ENCODE measurements around the gene ZBTB32. TPM values are rescaled to one million over a fixed set of nuclear protein-coding genes. Genes with fewer than 3 reads are reported as not detected.
A peak's percentile ranks its signal among the peaks of the same experiment; 100 is the strongest.

ZBTB32 gene
- total and polyA plus RNA-seq, 2 experiments from 2014 or later = 0.65 TPM; not detected in 1

- Histone ChIP-seq H4K20me1 (replicated peaks; ENCODE audit: insufficient read depth) (peaks cover 11% of the 10 kb centered on the region), H3K4me1 (ENCODE audit: insufficient read depth) (peaks cover 13% of the 10 kb centered on the region), H2AFZ (no peak overlapping the region), H3K9me2 (ENCODE audit: insufficient read depth) (no peaks in the 10 kb centered on the region), H3K4me3 (no peak overlapping the region), H3K27me3 (ENCODE audit: insufficient read depth) (no peaks in the 10 kb centered on the region), H3K27ac (ENCODE audit: low read depth) (no peak overlapping the region), H3K4me2 (no peak overlapping the region), H3K79me2 (replicated peaks; ENCODE audit: insufficient read depth) (peaks cover 21% of the 10 kb centered on the region), H3F3A (replicated peaks; ENCODE audit: low read depth) (peaks cover 10% of the 10 kb centered on the region; the same call in 1 of the 2 replicates), H3K36me3 (ENCODE audit: insufficient read depth) (peaks cover 16% of the 10 kb centered on the region; the same call in 1 of the 2 replicates)
- Mint-ChIP-seq H3K36me3 (ENCODE audit: low read depth) (peaks cover 50% of the 10 kb centered on the region), H3K27ac (no peak overlapping the region), H3K4me1 (peaks cover 16% of the 10 kb centered on the region), H3K27me3 (ENCODE audit: insufficient read depth, low read depth, poor library complexity) (peaks cover 31% of the 10 kb centered on the region), H3K9me3 (no peaks in the 10 kb centered on the region; the same call in 2 of the 3 replicates), H3K4me3 (no peak overlapping the region)
- DNase-seq (ENCODE audit: low spot score) (no peak), ATAC-seq (no peak)
- no peak for TF ChIP-seq NANOG (IDR thresholded peaks at IDR 0.05; ENCODE audit: borderline replicate concordance)
- TF ChIP-seq EZH2phosphoT487 (IDR thresholded peaks at IDR 0.05; ENCODE audit: unreplicated experiment) = no peak
- no peak for TF ChIP-seq ETS1 (IDR thresholded peaks at IDR 0.05)
- TF ChIP-seq EZH2 (IDR thresholded peaks at IDR 0.05; ENCODE audit: low read depth, unreplicated experiment) = no peak
- TF ChIP-seq, protein P1, sequence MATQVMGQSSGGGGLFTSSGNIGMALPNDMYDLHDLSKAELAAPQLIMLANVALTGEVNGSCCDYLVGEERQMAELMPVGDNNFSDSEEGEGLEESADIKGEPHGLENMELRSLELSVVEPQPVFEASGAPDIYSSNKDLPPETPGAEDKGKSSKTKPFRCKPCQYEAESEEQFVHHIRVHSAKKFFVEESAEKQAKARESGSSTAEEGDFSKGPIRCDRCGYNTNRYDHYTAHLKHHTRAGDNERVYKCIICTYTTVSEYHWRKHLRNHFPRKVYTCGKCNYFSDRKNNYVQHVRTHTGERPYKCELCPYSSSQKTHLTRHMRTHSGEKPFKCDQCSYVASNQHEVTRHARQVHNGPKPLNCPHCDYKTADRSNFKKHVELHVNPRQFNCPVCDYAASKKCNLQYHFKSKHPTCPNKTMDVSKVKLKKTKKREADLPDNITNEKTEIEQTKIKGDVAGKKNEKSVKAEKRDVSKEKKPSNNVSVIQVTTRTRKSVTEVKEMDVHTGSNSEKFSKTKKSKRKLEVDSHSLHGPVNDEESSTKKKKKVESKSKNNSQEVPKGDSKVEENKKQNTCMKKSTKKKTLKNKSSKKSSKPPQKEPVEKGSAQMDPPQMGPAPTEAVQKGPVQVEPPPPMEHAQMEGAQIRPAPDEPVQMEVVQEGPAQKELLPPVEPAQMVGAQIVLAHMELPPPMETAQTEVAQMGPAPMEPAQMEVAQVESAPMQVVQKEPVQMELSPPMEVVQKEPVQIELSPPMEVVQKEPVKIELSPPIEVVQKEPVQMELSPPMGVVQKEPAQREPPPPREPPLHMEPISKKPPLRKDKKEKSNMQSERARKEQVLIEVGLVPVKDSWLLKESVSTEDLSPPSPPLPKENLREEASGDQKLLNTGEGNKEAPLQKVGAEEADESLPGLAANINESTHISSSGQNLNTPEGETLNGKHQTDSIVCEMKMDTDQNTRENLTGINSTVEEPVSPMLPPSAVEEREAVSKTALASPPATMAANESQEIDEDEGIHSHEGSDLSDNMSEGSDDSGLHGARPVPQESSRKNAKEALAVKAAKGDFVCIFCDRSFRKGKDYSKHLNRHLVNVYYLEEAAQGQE (IDR thresholded peaks at IDR 0.05; ENCODE audit: unreplicated experiment) = no peak
Measured at GRCh38 chr19:35720648-35721047, 16.3 kb downstream of the ZBTB32 start.

DNA sequence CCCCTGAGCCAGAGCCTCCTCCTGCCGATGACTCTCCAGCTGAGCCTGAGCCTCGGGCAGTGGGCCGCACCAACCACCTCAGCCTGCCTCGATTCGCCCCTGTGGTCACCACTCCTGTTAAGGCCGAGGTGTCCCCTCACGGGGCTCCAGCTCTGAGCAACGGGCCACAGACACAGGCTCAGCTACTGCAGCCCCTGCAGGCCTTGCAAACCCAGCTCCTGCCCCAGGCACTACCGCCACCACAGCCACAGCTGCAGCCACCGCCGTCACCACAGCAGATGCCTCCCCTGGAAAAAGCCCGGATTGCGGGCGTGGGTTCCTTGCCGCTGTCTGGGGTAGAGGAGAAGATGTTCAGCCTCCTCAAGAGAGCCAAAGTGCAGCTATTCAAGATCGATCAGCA, 17.0 kb downstream of the ZBTB32 start:
- Histone ChIP-seq H3K27me3 (ENCODE audit: insufficient read depth) (no peaks in the 10 kb centered on the region), H3F3A (replicated peaks; ENCODE audit: low read depth) (peaks cover 3% of the 10 kb centered on the region; the same call in 1 of the 2 replicates), H3K4me1 (ENCODE audit: insufficient read depth) (peaks cover 9% of the 10 kb centered on the region), H2AFZ (no peak overlapping the region), H3K79me2 (replicated peaks; ENCODE audit: insufficient read depth) (peaks cover 21% of the 10 kb centered on the region), H3K9me2 (ENCODE audit: insufficient read depth) (no peaks in the 10 kb centered on the region), H3K27ac (ENCODE audit: low read depth) (no peak overlapping the region), H3K4me2 (no peak overlapping the region), H3K36me3 (ENCODE audit: insufficient read depth) (peaks cover 23% of the 10 kb centered on the region; the same call in 1 of the 2 replicates), H4K20me1 (replicated peaks; ENCODE audit: insufficient read depth) (peaks cover 11% of the 10 kb centered on the region), H3K4me3 (no peak overlapping the region)
- ATAC-seq (no peak), DNase-seq (ENCODE audit: low spot score) (no peak)
- Mint-ChIP-seq H3K4me3 (no peak overlapping the region), H3K27me3 (ENCODE audit: insufficient read depth, low read depth, poor library complexity) (peaks cover 24% of the 10 kb centered on the region), H3K9me3 (no peaks in the 10 kb centered on the region; the same call in 2 of the 3 replicates), H3K27ac (0 out of 2 replicates have a peak overlapping the region, but pooled peaks have one; percentile 18), H3K4me1 (peaks cover 9% of the 10 kb centered on the region), H3K36me3 (ENCODE audit: low read depth) (peaks cover 57% of the 10 kb centered on the region)
- TF ChIP-seq, protein P2, sequence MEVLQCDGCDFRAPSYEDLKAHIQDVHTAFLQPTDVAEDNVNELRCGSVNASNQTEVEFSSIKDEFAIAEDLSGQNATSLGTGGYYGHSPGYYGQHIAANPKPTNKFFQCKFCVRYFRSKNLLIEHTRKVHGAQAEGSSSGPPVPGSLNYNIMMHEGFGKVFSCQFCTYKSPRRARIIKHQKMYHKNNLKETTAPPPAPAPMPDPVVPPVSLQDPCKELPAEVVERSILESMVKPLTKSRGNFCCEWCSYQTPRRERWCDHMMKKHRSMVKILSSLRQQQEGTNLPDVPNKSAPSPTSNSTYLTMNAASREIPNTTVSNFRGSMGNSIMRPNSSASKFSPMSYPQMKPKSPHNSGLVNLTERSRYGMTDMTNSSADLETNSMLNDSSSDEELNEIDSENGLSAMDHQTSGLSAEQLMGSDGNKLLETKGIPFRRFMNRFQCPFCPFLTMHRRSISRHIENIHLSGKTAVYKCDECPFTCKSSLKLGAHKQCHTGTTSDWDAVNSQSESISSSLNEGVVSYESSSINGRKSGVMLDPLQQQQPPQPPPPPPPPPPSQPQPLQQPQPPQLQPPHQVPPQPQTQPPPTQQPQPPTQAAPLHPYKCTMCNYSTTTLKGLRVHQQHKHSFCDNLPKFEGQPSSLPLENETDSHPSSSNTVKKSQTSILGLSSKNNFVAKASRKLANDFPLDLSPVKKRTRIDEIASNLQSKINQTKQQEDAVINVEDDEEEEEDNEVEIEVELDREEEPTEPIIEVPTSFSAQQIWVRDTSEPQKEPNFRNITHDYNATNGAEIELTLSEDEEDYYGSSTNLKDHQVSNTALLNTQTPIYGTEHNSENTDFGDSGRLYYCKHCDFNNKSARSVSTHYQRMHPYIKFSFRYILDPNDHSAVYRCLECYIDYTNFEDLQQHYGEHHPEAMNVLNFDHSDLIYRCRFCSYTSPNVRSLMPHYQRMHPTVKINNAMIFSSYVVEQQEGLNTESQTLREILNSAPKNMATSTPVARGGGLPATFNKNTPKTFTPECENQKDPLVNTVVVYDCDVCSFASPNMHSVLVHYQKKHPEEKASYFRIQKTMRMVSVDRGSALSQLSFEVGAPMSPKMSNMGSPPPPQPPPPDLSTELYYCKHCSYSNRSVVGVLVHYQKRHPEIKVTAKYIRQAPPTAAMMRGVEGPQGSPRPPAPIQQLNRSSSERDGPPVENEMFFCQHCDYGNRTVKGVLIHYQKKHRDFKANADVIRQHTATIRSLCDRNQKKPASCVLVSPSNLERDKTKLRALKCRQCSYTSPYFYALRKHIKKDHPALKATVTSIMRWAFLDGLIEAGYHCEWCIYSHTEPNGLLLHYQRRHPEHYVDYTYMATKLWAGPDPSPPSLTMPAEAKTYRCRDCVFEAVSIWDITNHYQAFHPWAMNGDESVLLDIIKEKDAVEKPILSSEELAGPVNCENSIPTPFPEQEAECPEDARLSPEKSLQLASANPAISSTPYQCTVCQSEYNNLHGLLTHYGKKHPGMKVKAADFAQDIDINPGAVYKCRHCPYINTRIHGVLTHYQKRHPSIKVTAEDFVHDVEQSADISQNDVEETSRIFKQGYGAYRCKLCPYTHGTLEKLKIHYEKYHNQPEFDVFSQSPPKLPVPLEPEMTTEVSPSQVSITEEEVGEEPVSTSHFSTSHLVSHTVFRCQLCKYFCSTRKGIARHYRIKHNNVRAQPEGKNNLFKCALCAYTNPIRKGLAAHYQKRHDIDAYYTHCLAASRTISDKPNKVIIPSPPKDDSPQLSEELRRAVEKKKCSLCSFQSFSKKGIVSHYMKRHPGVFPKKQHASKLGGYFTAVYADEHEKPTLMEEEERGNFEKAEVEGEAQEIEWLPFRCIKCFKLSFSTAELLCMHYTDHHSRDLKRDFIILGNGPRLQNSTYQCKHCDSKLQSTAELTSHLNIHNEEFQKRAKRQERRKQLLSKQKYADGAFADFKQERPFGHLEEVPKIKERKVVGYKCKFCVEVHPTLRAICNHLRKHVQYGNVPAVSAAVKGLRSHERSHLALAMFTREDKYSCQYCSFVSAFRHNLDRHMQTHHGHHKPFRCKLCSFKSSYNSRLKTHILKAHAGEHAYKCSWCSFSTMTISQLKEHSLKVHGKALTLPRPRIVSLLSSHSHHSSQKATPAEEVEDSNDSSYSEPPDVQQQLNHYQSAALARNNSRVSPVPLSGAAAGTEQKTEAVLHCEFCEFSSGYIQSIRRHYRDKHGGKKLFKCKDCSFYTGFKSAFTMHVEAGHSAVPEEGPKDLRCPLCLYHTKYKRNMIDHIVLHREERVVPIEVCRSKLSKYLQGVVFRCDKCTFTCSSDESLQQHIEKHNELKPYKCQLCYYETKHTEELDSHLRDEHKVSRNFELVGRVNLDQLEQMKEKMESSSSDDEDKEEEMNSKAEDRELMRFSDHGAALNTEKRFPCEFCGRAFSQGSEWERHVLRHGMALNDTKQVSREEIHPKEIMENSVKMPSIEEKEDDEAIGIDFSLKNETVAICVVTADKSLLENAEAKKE (CRISPR knock-in tag; IDR thresholded peaks at IDR 0.05) = no peak
